NB4 (cell line): Measurements from ENCODE around the gene NTNG1.

Experiments
- DNase-seq: peaks from one replicate; pipeline ENCODE4 v3.0.0; 2010; ENCODE audit warnings: low read depth
- H3K4me3 ChIP-seq: one replicate; pipeline ENCODE4 v1.5.1; 2011; ENCODE audit warnings: mild to moderate bottlenecking, low read depth, low read length, moderate library complexity
- CTCF ChIP-seq: IDR thresholded peaks from one replicate; pipeline ENCODE4 v1.5.1; 2012; ENCODE audit warnings: low read depth, low read length
- MAX ChIP-seq: IDR thresholded peaks from 2 replicates; pipeline ENCODE4 v1.6.1; 2011; ENCODE audit warnings: low read depth, low read length
- MYC ChIP-seq: IDR thresholded peaks from 2 replicates; pipeline ENCODE4 v1.6.1; 2011; ENCODE audit warnings: low read depth, low read length
- POLR2A ChIP-seq: IDR thresholded peaks from 2 replicates; pipeline ENCODE4 v1.6.1; 2011; ENCODE audit warnings: mild to moderate bottlenecking; ENCODE audit not compliant: insufficient read length; ENCODE audit errors: extremely low read depth

NTNG1 gene

GRCh38 chr1:107252271-107252670 lies 111.4 kb downstream of the NTNG1 start:
- DNase-seq, result no peak
- H3K4me3 ChIP-seq, result no peak overlapping the region
- TF ChIP-seq MYC (no peak), CTCF (no peak), POLR2A (no peak), MAX (no peak)

GRCh38 chr1:107254306-107254705 lies 113.5 kb downstream of the NTNG1 start:
- TF ChIP-seq MYC (no peak), MAX (no peak), POLR2A (no peak), CTCF (no peak)
- no peak for DNase-seq

GRCh38 chr1:107255469-107255868 lies 114.6 kb downstream of the NTNG1 start:
- no peak for TF ChIP-seq MAX
- TF ChIP-seq POLR2A, result no peak
- no peak for TF ChIP-seq CTCF
- TF ChIP-seq MYC, result no peak
- no peak overlapping the region for H3K4me3 ChIP-seq
- DNase-seq, result no peak

More at GRCh38 chr1:107254306-107254705, 113.5 kb downstream of the NTNG1 start:
- H3K4me3 ChIP-seq, result no peak overlapping the region

- TF ChIP-seq POLR2A (no peak), MAX (no peak), MYC (no peak), CTCF (no peak)
- no peak overlapping the region for H3K4me3 ChIP-seq
- no peak for DNase-seq
These were observed 121.8 kb downstream of the NTNG1 start for GRCh38 chr1:107262467-107263286.

GRCh38 chr1:107263291-107263915 lies 122.6 kb downstream of the NTNG1 start:
- no peak for TF ChIP-seq CTCF
- TF ChIP-seq POLR2A, result no peak
- no peak for TF ChIP-seq MAX
- no peak for TF ChIP-seq MYC
- H3K4me3 ChIP-seq, result no peak overlapping the region
- no peak for DNase-seq

- no peak for DNase-seq
- H3K4me3 ChIP-seq, result no peak overlapping the region
- TF ChIP-seq CTCF (no peak), MYC (no peak), MAX (no peak)
These were observed 123.2 kb downstream of the NTNG1 start for GRCh38 chr1:107264007-107264406.
